A549 (cell line): ENCODE data around the gene MOB1B.

Source experiments
- CHD2 ChIP-seq: fragments of 150-350 bp; IDR thresholded peaks from 2 replicates; pipeline ENCODE4 v1.6.1; 2014; ENCODE audit warnings: low read length; ENCODE audit not compliant: partially characterized antibody
- CTCF ChIP-seq: fragments of >200 bp; sonication (Bioruptor Twin); formaldehyde crosslinking; IDR thresholded peaks from 3 replicates; pipeline ENCODE4 v1.5.1; 2016
- RAD21 ChIP-seq, 2 experiments: fragments of >200 bp in 1 of 2; sonication (Bioruptor Twin) in 1 of 2; formaldehyde crosslinking in 1 of 2; IDR thresholded peaks in 1 of 2; conservative IDR thresholded peaks in 1 of 2; 2 replicates in 1 of 2; 3 replicates in 1 of 2; pipeline ENCODE4 v1.6.1; 2012 to 2018; ENCODE audit warnings: inconsistent platforms in 1 of 2

GRCh38 chr4:71011451-71011850 is 109.3 kb downstream of the MOB1B start:
- TF ChIP-seq CTCF (no peak), CHD2 (no peak), RAD21 (conservative IDR thresholded peaks at IDR 0.05 in 1 of 2, IDR thresholded peaks at IDR 0.05 in 1 of 2) (no peak)
